CD4-positive, alpha-beta T cell (primary cell): ENCODE measurements around the gene ALS2CL. TPM values are rescaled to one million over a fixed set of nuclear protein-coding genes. Genes with fewer than 3 reads are reported as not detected.

Experiments
- ATAC-seq: fragments of 200-7000 bp; cut with Tn5 transposase; one replicate; pipeline ENCODE4 v1.10.0; 2022; ENCODE audit warnings: mild to moderate bottlenecking; ENCODE audit not compliant: poor library complexity
- CTCF ChIA-PET: fragments of 350-600 bp; sonication (Branson Sonifier 250); formaldehyde crosslinking; loops from one replicate; lab custom pipeline; 2021; ENCODE audit warnings: antibody characterized with exemption, inconsistent platforms; lab: Charles Lee
- POLR2A ChIA-PET: fragments of 350-600 bp; sonication (Branson Sonifier 250); formaldehyde crosslinking; loops from one replicate; lab custom pipeline; 2021; ENCODE audit warnings: antibody characterized with exemption, inconsistent platforms; lab: Charles Lee
- DNase-seq, 14 experiments: peaks; one replicate each; pipeline ENCODE4 v3.0.0-alpha.2; 2013 to 2020; ENCODE audit warnings: mixed read lengths in 2 of 14
- H3K27ac ChIP-seq, 2 donors: one replicate each; pipeline versions ENCODE4 v1.5.1 to v1.7.0; 2013; ENCODE audit warnings: low read length in 2 of 2, low read depth in 1 of 2, mild to moderate bottlenecking in 1 of 2
- H3K27me3 ChIP-seq, 2 experiments: 1 replicate in 1 of 2; 2 replicates in 1 of 2; pipeline versions ENCODE4 v1.6.1 to v1.7.0; 2013; ENCODE audit warnings: low read length in 2 of 2, control low read depth in 1 of 2, mild to moderate bottlenecking in 1 of 2, moderate library complexity in 1 of 2; ENCODE audit not compliant: insufficient read depth in 2 of 2, control insufficient read depth in 1 of 2
- H3K36me3 ChIP-seq: one replicate; pipeline ENCODE4 v1.6.1; 2013; ENCODE audit warnings: low read length, control low read depth; ENCODE audit not compliant: insufficient read depth
- H3K4me1 ChIP-seq: one replicate; pipeline ENCODE4 v1.6.1; 2013; ENCODE audit warnings: low read length, control low read depth; ENCODE audit not compliant: insufficient read depth
- H3K4me3 ChIP-seq: one replicate; pipeline ENCODE4 v1.5.1; 2013; ENCODE audit warnings: mild to moderate bottlenecking, low read length, moderate library complexity
- H3K9me3 ChIP-seq, 2 experiments: 1 replicate in 1 of 2; 2 replicates in 1 of 2; pipeline versions ENCODE4 v1.6.1 to v1.7.0; 2013; ENCODE audit warnings: low read length in 2 of 2, mild to moderate bottlenecking in 2 of 2, control low read depth in 1 of 2, moderate library complexity in 1 of 2; ENCODE audit not compliant: control insufficient read depth in 1 of 2, insufficient read depth in 1 of 2
- H3K27ac Mint-ChIP-seq: one replicate; pipeline ENCODE4 v1.8.0; 2020; ENCODE audit warnings: mixed read lengths
- H3K27me3 Mint-ChIP-seq: one replicate; pipeline ENCODE4 v1.8.0; 2021; ENCODE audit warnings: mixed read lengths
- H3K36me3 Mint-ChIP-seq: one replicate; pipeline ENCODE4 v1.8.0; 2021; ENCODE audit warnings: low read depth, mixed read lengths
- H3K4me1 Mint-ChIP-seq: one replicate; pipeline ENCODE4 v1.8.0; 2021; ENCODE audit warnings: low read depth, mixed read lengths
- H3K4me3 Mint-ChIP-seq: one replicate; pipeline ENCODE4 v1.8.0; 2020; ENCODE audit warnings: mild to moderate bottlenecking, mixed read lengths
- H3K9me3 Mint-ChIP-seq: one replicate; pipeline ENCODE4 v1.8.0; 2020; ENCODE audit warnings: mixed read lengths
- intact Hi-C, 2 experiments: fragments of 100-400 bp; cut with DNase I in 1 of 2; cut with micrococcal nuclease in 1 of 2; formaldehyde crosslinking; loops; one replicate each; pipeline versions ENCODE4 v1.15.1 to v1.9.0; 2023 to 2025; cut with DNase I, micrococcal nuclease
- total RNA-seq, 174 experiments: library from RNA in 2 of 174; stranded (reverse) in 2 of 174; gene quantifications; one replicate each; pipeline ENCODE4 v1.2.3 and lab custom pipeline; 2021 to 2026
- TF ChIP-seq, protein P1 (sequence below): fragments of 200-600 bp; IDR thresholded peaks from one replicate; pipeline ENCODE4 v1.8.0; 2022; ENCODE audit warnings: antibody characterized with exemption, mild to moderate bottlenecking

The ALS2CL gene
- total RNA-seq, 2 experiments from 2014 or later, result 45.8 to 47.6 TPM

- no peaks in the 10 kb centered on the region for H3K4me1 Mint-ChIP-seq
- peaks cover 5% of the 10 kb centered on the region for H3K27me3 Mint-ChIP-seq
- Histone ChIP-seq H3K27me3 (peaks cover 0 to 4% of the 10 kb centered on the region in 2 experiments), H3K4me3 (no peak overlapping the region), H3K27ac (no peak overlapping the region), H3K36me3 (no peaks in the 10 kb centered on the region), H3K9me3 (no peaks in the 10 kb centered on the region), H3K4me1 (no peaks in the 10 kb centered on the region)
- ATAC-seq, result no peak
- H3K4me3 Mint-ChIP-seq, result no peak overlapping the region
- ChIA-PET CTCF (no interaction called here), POLR2A (no interaction called here)
- TF ChIP-seq, protein P1, sequence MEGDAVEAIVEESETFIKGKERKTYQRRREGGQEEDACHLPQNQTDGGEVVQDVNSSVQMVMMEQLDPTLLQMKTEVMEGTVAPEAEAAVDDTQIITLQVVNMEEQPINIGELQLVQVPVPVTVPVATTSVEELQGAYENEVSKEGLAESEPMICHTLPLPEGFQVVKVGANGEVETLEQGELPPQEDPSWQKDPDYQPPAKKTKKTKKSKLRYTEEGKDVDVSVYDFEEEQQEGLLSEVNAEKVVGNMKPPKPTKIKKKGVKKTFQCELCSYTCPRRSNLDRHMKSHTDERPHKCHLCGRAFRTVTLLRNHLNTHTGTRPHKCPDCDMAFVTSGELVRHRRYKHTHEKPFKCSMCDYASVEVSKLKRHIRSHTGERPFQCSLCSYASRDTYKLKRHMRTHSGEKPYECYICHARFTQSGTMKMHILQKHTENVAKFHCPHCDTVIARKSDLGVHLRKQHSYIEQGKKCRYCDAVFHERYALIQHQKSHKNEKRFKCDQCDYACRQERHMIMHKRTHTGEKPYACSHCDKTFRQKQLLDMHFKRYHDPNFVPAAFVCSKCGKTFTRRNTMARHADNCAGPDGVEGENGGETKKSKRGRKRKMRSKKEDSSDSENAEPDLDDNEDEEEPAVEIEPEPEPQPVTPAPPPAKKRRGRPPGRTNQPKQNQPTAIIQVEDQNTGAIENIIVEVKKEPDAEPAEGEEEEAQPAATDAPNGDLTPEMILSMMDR, result no peak
- H3K36me3 Mint-ChIP-seq, result no peaks in the 10 kb centered on the region
- H3K27ac Mint-ChIP-seq, result no peak overlapping the region
- no peak for DNase-seq
- intact Hi-C loops, result no loop called here
- H3K9me3 Mint-ChIP-seq, result no peaks in the 10 kb centered on the region
Observed at GRCh38 chr3:46737329-46737731, 43.9 kb upstream of the ALS2CL start.

DNA sequence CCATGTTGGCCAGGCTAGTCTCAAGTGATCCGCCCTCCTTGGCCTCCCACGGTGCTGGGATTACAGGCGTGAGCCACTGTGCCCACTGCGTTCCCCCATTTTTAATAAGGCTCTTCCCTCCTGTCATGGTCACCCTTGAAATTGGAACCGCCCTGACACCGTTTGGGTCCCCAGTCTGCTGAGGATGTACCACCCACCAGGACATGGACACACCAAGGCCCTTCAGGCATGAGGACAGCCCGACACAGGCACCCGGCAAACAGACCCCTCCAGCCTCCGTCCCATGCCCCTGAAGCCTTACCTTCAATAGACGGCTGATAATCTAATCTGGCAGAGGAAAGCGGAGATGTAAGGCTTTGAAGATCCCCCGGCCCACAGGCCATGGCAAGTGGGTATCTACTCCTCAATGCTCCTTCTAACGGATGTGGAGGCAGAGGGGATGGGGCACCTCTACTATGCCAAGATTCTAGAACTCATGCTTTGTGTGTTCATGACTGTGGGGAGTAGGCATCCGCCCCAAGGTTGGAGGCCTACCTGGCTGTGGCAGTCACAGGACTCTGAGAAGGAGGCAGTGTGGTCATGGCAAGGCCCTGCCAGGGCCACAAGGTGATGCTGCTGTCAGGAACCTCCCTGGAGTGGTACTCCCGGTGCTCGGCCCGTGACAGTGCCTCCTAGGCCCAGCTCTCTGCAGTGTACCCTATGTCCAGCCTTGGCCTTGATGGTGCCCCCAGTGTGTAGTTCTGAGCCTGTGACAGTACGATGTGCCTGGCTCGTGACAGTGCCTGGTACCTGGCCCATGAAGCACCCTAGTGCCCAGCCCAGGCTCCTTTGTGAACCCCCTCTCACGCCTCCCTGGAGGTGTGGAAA, 42.8 kb upstream of the ALS2CL start:
- Mint-ChIP-seq H3K27me3 (peaks cover 8% of the 10 kb centered on the region), H3K36me3 (no peaks in the 10 kb centered on the region), H3K27ac (no peak overlapping the region), H3K9me3 (no peaks in the 10 kb centered on the region), H3K4me3 (no peak overlapping the region), H3K4me1 (no peaks in the 10 kb centered on the region)
- CTCF ChIA-PET, result no interaction called here
- no peaks in the 10 kb centered on the region for H3K4me1 ChIP-seq
- TF ChIP-seq, protein P1, result no peak
- no peaks in the 10 kb centered on the region for H3K9me3 ChIP-seq
- no peak overlapping the region for H3K27ac ChIP-seq
- POLR2A ChIA-PET, result no interaction called here
- H3K36me3 ChIP-seq, result no peaks in the 10 kb centered on the region
- ATAC-seq (no peak), DNase-seq (no peak)
- H3K4me3 ChIP-seq, result no peak overlapping the region
- intact Hi-C loops, result no loop called here
- H3K27me3 ChIP-seq, result peaks cover 0 to 4% of the 10 kb centered on the region in 2 experiments

- H3K4me3 Mint-ChIP-seq, result no peak overlapping the region
- Histone ChIP-seq H3K9me3 (no peaks in the 10 kb centered on the region), H3K4me1 (no peaks in the 10 kb centered on the region), H3K36me3 (no peaks in the 10 kb centered on the region), H3K27ac (no peak overlapping the region), H3K4me3 (no peak overlapping the region), H3K27me3 (peaks cover 0 to 4% of the 10 kb centered on the region in 2 experiments)
- POLR2A ChIA-PET, result no interaction called here
- peaks cover 8% of the 10 kb centered on the region for H3K27me3 Mint-ChIP-seq
- TF ChIP-seq, protein P1, result no peak
- CTCF ChIA-PET, result no interaction called here
- H3K9me3 Mint-ChIP-seq, result no peaks in the 10 kb centered on the region
- H3K27ac Mint-ChIP-seq, result no peak overlapping the region
- DNase-seq (no peak), ATAC-seq (no peak)
- intact Hi-C loops, result no loop called here
- no peaks in the 10 kb centered on the region for H3K36me3 Mint-ChIP-seq
- H3K4me1 Mint-ChIP-seq, result no peaks in the 10 kb centered on the region
Observed at GRCh38 chr3:46734773-46735172, 41.3 kb upstream of the ALS2CL start.
